Neutrophil (primary cell): Measurements from ENCODE around the gene HUWE1.

ENCODE experiments used
- H3K27ac ChIP-seq: fragments of 200-600 bp; sonication (generic); 2 replicates; pipeline ENCODE4 v1.5.1; 2016; ENCODE audit warnings: mild to moderate bottlenecking, moderate library complexity
- H3K27me3 ChIP-seq: fragments of 200-600 bp; sonication (generic); 2 replicates; pipeline ENCODE4 v1.6.0; 2016; ENCODE audit warnings: mild to moderate bottlenecking
- H3K36me3 ChIP-seq: fragments of 200-600 bp; sonication (generic); 2 replicates; pipeline ENCODE4 v1.5.1; 2017
- H3K4me1 ChIP-seq, 2 experiments: fragments of 200-600 bp in 1 of 2; sonication (generic) in 1 of 2; 1 replicate in 1 of 2; 2 replicates in 1 of 2; pipeline versions ENCODE4 v1.5.1 to v1.6.1; 2013 to 2016; ENCODE audit warnings: low read depth in 1 of 2, low read length in 1 of 2, mild to moderate bottlenecking in 1 of 2, moderate library complexity in 1 of 2; ENCODE audit not compliant: control insufficient read depth in 1 of 2, insufficient read depth in 1 of 2
- H3K4me3 ChIP-seq, 2 experiments: fragments of 200-600 bp in 1 of 2; sonication (generic) in 1 of 2; 1 replicate in 1 of 2; 2 replicates in 1 of 2; pipeline ENCODE4 v1.5.1; 2013 to 2016; ENCODE audit warnings: low read depth in 1 of 2, low read length in 1 of 2, mild to moderate bottlenecking in 1 of 2, moderate library complexity in 1 of 2
- H3K9me3 ChIP-seq: fragments of 200-600 bp; sonication (generic); 2 replicates; pipeline ENCODE4 v1.5.1; 2016
- CTCF ChIP-seq: fragments of 200-600 bp; sonication (generic); IDR thresholded peaks from 2 replicates; pipeline ENCODE4 v1.5.1; 2016; ENCODE audit warnings: antibody characterized with exemption

HUWE1 gene

DNA sequence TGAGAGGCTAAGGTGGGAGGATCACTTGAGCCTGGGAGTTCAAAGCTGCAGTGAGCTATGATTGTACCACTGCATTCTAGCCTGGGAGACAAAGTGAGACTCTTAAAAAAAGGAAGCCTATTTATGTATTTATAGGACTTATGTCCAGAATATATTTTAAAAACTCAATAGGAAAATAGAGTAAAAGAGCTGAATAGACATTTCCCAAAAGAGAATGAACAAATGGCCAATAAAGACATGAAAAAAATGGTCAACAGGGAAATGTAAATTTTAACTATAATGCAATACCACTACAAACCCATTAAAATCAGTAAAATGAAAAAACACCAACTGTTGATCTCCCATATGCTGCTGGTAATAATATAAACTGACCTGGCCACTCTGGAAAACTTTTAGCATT is 115.0 kb downstream of the HUWE1 start:
- peaks cover 86% of the 10 kb centered on the region for H3K36me3 ChIP-seq

DNA sequence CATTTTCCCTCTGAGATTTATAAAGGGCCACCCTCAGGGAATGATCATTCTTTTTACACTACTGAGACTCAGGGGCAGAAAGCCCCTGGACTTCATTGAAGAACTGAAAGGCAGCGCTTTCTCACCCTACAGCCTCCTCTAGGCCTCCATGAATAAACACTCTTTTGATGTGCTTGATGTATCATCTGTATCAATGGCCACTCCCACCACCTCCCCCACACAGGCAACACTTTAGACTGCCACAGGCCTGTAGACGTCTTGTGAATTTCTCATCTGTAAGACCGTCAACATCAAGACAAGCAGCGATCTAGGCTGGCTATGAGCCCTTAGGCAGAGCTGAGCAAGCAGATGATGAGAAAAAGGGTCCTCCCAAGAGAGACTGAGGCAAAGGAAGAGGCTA is 123.2 kb downstream of the HUWE1 start:
- TF ChIP-seq CTCF = no peak
- Histone ChIP-seq H3K9me3 (no peaks in the 10 kb centered on the region), H3K36me3 (peaks cover 81% of the 10 kb centered on the region), H3K4me1 (no peaks in the 10 kb centered on the region), H3K27me3 (no peaks in the 10 kb centered on the region), H3K4me3 (no peak overlapping the region), H3K27ac (no peak overlapping the region)

More for the DNA sequence above, 115.0 kb downstream of the HUWE1 start:
- H3K27me3 ChIP-seq = no peaks in the 10 kb centered on the region
- H3K9me3 ChIP-seq = no peaks in the 10 kb centered on the region
- no peak overlapping the region for H3K4me3 ChIP-seq
- no peaks in the 10 kb centered on the region for H3K4me1 ChIP-seq
- no peak for TF ChIP-seq CTCF
- H3K27ac ChIP-seq = no peak overlapping the region

- H3K27ac ChIP-seq = no peak overlapping the region
- H3K36me3 ChIP-seq = peaks cover 91% of the 10 kb centered on the region
- no peaks in the 10 kb centered on the region for H3K9me3 ChIP-seq
- no peaks in the 10 kb centered on the region for H3K4me1 ChIP-seq
- no peak overlapping the region for H3K4me3 ChIP-seq
- no peak for TF ChIP-seq CTCF
- no peaks in the 10 kb centered on the region for H3K27me3 ChIP-seq
Measured at GRCh38 chrX:53561912-53562311, 124.6 kb downstream of the HUWE1 start.

DNA sequence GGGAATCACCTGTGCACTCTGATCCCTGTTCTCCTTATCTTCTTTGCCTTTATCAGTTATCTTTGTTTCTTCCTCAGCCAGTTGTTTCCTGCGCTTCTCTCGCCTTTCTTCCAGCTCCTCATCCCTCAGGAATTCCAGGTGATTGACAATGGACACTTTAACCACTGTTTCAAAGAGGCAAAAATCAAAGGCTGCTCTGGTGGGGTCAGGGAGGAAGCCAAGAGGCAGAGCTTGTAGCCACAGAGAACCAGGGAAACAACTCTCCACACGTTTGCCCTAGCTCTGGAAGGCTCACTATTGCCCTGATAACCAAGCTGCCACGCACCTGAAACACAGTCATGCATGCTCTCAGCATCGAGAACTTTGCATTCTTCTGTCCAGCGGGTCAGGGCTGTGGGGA is 127.9 kb downstream of the HUWE1 start:
- H3K27ac ChIP-seq = no peak overlapping the region
- H3K4me1 ChIP-seq = no peaks in the 10 kb centered on the region
- no peak for TF ChIP-seq CTCF
- peaks cover 95% of the 10 kb centered on the region for H3K36me3 ChIP-seq
- no peaks in the 10 kb centered on the region for H3K27me3 ChIP-seq
- no peak overlapping the region for H3K4me3 ChIP-seq
- H3K9me3 ChIP-seq = no peaks in the 10 kb centered on the region

GRCh38 chrX:53556868-53557267 is 129.7 kb downstream of the HUWE1 start:
- TF ChIP-seq CTCF = no peak
- Histone ChIP-seq H3K27me3 (no peaks in the 10 kb centered on the region), H3K4me1 (no peaks in the 10 kb centered on the region), H3K36me3 (peaks cover 94% of the 10 kb centered on the region), H3K4me3 (no peak overlapping the region), H3K27ac (no peak overlapping the region), H3K9me3 (no peaks in the 10 kb centered on the region)
